GM12801 (cell line): ENCODE results near the gene PRG2.

Source experiments
- TF ChIP-seq, protein P1 (sequence below): IDR thresholded peaks from one replicate; pipeline ENCODE4 v1.5.1; 2011; ENCODE audit warnings: control low read depth; ENCODE audit not compliant: insufficient read length; ENCODE audit errors: extremely low read depth

PRG2 gene

DNA sequence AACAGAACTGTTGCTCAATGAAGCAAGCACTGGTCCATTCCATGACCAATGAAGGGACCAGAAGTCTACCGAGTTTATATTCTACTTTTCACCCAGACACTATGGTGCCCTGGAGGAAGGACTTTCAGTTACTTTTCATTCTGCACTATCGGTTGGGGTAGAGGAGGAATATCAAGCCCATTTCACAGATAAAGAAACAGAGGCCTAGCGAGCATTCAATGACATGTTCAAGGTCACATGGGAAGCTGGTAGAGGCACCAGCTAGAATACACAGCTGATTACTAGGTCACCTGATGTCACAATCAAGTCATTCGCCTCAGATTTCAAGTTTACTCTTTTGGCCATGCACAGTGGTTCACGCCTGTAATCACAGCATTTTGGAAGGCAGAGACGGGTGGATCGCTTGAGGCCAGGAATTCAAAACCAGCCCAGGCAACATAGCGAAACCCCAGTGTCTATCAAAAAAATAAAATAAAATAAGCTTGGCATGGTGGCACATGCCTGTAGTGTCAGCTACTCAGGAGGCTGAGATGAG lies 17.6 kb upstream of the PRG2 start:
- TF ChIP-seq, protein P1, sequence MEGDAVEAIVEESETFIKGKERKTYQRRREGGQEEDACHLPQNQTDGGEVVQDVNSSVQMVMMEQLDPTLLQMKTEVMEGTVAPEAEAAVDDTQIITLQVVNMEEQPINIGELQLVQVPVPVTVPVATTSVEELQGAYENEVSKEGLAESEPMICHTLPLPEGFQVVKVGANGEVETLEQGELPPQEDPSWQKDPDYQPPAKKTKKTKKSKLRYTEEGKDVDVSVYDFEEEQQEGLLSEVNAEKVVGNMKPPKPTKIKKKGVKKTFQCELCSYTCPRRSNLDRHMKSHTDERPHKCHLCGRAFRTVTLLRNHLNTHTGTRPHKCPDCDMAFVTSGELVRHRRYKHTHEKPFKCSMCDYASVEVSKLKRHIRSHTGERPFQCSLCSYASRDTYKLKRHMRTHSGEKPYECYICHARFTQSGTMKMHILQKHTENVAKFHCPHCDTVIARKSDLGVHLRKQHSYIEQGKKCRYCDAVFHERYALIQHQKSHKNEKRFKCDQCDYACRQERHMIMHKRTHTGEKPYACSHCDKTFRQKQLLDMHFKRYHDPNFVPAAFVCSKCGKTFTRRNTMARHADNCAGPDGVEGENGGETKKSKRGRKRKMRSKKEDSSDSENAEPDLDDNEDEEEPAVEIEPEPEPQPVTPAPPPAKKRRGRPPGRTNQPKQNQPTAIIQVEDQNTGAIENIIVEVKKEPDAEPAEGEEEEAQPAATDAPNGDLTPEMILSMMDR: no peak

GRCh38 chr11:57407010-57407920 lies 16.8 kb upstream of the PRG2 start:
- TF ChIP-seq, protein P1: no peak

GRCh38 chr11:57406337-57406904 lies 16.0 kb upstream of the PRG2 start:
- TF ChIP-seq, protein P1: no peak

DNA sequence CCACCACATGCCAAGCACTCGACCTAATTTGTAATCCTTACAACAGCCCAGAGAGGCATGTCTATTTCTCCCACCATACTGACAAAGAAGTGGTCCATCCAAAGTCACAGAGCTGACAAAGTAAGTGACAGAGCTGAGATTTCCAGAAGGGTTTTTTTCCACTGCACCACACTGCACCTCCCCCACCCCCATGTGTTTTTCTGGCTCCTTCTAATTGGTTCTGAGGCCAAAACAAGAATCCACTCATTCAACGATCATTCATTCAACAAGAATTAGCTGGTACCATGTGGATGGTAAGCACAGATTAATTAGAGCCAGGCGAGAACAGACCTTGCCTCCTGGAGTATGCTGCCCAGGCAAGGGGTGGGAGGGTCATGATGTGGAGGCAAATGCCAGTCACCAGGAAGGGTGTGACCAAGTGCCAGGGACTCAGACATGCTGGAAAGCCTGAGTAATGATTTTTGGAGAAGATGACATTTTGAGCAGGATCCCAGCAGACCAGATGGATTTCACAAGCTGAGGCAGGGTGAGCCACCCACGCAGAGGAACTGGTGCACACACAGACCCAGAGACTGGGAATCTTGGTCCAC lies 14.9 kb upstream of the PRG2 start:
- TF ChIP-seq, protein P1: no peak

DNA sequence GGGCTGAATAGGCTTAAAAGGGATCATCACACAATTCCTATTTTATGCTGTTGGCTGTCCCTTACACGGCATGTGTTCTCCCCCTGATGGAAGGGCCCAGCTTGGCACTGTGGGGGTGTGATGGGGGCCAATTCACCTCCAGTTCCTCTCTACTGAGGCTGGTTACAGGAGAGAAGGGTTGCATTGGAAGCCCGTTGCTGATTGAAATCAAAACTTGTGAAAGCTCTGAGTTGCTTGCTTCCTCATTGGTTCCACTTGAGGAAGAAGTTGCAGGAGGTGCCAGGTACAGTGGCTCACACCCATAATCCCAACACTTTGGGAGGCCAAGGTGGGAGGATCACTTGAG lies 13.3 kb upstream of the PRG2 start:
- TF ChIP-seq, protein P1: no peak

DNA sequence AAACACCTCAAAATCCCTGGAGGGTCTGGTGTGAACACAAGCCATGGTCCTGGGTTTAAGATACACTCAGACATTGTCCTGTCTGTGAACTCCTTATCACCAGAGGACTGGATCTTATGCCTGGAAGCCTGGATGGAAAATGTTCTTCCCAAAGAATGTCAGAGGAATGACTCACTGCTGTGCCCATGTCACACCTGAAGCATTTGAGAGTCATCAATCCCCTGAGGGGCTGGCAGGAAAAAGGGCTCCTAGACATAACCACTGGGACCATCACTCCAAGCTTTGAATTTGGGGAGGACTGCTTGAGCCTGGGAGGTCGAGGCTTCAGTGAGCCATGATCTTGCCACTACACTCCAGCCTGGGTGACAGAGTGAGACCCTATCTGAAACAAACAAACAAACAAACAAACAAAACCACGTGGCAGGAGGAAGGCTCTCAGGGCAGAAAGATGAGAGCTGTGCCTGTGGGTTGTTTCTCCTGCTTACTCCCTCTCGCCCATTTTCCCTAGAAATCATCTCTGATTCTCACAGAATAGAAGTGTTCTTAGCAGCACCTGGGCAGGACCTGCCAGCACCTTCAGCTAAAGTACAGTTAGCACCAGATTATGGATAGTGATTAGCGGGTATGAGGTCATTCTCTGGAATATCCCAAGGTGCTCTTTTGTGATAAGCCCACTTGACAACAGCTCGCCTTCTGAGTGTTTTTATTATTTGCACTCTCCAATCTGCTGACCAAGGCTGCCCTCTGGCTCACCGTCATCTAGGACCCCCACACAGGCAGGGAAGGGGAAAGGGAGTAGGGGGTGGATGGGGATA lies 11.9 kb upstream of the PRG2 start:
- TF ChIP-seq, protein P1: no peak
